Body of pancreas (tissue), 4 donors: ENCODE results near the gene GPRC5C. TPM values are rescaled to one million over a fixed set of nuclear protein-coding genes. Genes with fewer than 3 reads are reported as not detected.
A peak's percentile ranks its signal among the peaks of the same experiment; 100 is the strongest.

Source experiments
- ATAC-seq: fragments of 150-250 bp; one replicate; pipeline ENCODE4 v1.9.1; 2016
- DNase-seq, 4 donors: peaks; one replicate each; pipeline ENCODE4 v3.0.0-alpha.2; 2019
- H3K27ac ChIP-seq, 4 donors: fragments of 200-600 bp; sonication (generic); 1 replicate in 3 of 4; 2 replicates in 1 of 4; pipeline versions ENCODE4 v1.5.1 to v1.6.1; 2016 to 2019; ENCODE audit warnings: mild to moderate bottlenecking in 1 of 4, mixed read lengths in 1 of 4, moderate library complexity in 1 of 4
- H3K27me3 ChIP-seq, 2 donors: fragments of 200-600 bp; sonication (generic); one replicate each; pipeline ENCODE4 v1.6.0; 2016; ENCODE audit warnings: mild to moderate bottlenecking in 1 of 2
- H3K36me3 ChIP-seq, 2 donors: fragments of 200-600 bp; sonication (generic); replicated peaks in 1 of 2; 2 replicates each; pipeline ENCODE4 v1.5.1; 2016; ENCODE audit warnings: low read depth in 2 of 2; ENCODE audit not compliant: insufficient read depth in 1 of 2
- H3K4me1 ChIP-seq: fragments of 200-600 bp; sonication (generic); one replicate; pipeline ENCODE4 v1.6.0; 2016
- H3K4me3 ChIP-seq, 2 donors: fragments of 200-600 bp; sonication (generic); 1 replicate in 1 of 2; 2 replicates in 1 of 2; pipeline ENCODE4 v1.5.1; 2016 to 2019
- H3K9me3 ChIP-seq, 3 donors: fragments of 200-600 bp; sonication (generic); 1 replicate in 2 of 3; 2 replicates in 1 of 3; pipeline ENCODE4 v1.5.1; 2016
- POLR2A ChIP-seq, 3 donors: fragments of 450-650 bp; IDR thresholded peaks; one replicate each; pipeline ENCODE4 v1.6.1; 2016; ENCODE audit warnings: antibody characterized with exemption in 3 of 3, mild to moderate bottlenecking in 2 of 3
- WGBS, 2 donors: methylation state at CpG; one replicate each; pipeline ENCODE4 v1.1.5; 2017; 5-methylcytosine and 5-hydroxymethylcytosine counted together
- intact Hi-C: fragments of 100-400 bp; cut with DNase I; formaldehyde crosslinking; loops from one replicate; pipeline ENCODE4 v1.15.1; 2023
- small RNA-seq: library from RNA; depleted of rRNA; stranded (forward); fragments of <200 nt; gene quantifications from one replicate; pipeline ENCODE3, GENCODE V24; 2016
- total RNA-seq, 2 donors: library from RNA; depleted of rRNA; stranded (reverse); fragments of >200 nt; gene quantifications; one replicate each; pipeline ENCODE4 v1.1.0, GENCODE V29; 2016
- TF ChIP-seq, protein P1 (sequence below), 7 experiments: fragments of 450-650 bp in 4 of 7; fragments of 200-600 bp in 3 of 7; sonication (generic) in 3 of 7; IDR thresholded peaks; one replicate each; pipeline ENCODE4 v1.5.1; 2016 to 2019; ENCODE audit warnings: antibody characterized with exemption in 7 of 7

Gene GPRC5C
- total RNA-seq, 2 donors from 2014 or later: 68.0 to 71.2 TPM

GRCh38 chr17:74490716-74491115, 58.8 kb downstream of the GPRC5C start:
- H3K36me3 ChIP-seq: no peaks in the 10 kb centered on the region
- H3K4me1 ChIP-seq: no peaks in the 10 kb centered on the region
- DNase-seq: no peak
- no peak overlapping the region for H3K27ac ChIP-seq
- H3K4me3 ChIP-seq: no peak overlapping the region
- intact Hi-C loops: no loop called here
- H3K9me3 ChIP-seq: no peaks in the 10 kb centered on the region
- H3K27me3 ChIP-seq: no peaks in the 10 kb centered on the region
- TF ChIP-seq, protein P1, sequence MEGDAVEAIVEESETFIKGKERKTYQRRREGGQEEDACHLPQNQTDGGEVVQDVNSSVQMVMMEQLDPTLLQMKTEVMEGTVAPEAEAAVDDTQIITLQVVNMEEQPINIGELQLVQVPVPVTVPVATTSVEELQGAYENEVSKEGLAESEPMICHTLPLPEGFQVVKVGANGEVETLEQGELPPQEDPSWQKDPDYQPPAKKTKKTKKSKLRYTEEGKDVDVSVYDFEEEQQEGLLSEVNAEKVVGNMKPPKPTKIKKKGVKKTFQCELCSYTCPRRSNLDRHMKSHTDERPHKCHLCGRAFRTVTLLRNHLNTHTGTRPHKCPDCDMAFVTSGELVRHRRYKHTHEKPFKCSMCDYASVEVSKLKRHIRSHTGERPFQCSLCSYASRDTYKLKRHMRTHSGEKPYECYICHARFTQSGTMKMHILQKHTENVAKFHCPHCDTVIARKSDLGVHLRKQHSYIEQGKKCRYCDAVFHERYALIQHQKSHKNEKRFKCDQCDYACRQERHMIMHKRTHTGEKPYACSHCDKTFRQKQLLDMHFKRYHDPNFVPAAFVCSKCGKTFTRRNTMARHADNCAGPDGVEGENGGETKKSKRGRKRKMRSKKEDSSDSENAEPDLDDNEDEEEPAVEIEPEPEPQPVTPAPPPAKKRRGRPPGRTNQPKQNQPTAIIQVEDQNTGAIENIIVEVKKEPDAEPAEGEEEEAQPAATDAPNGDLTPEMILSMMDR (IDR thresholded peaks at IDR 0.05): no peak
- TF ChIP-seq POLR2A (IDR thresholded peaks at IDR 0.05): no peak
- WGBS, 2 donors: 64% methylated on average over 5 to 9 of the region's 9 CpGs
- ATAC-seq: no peak

- intact Hi-C loops: no loop called here
- Histone ChIP-seq H3K4me3 (no peak overlapping the region), H3K9me3 (no peaks in the 10 kb centered on the region), H3K36me3 (no peaks in the 10 kb centered on the region), H3K27me3 (no peaks in the 10 kb centered on the region), H3K4me1 (no peaks in the 10 kb centered on the region), H3K27ac (no peak overlapping the region)
- no peak for DNase-seq
- no peak for TF ChIP-seq POLR2A (IDR thresholded peaks at IDR 0.05)
- TF ChIP-seq, protein P1 (IDR thresholded peaks at IDR 0.05): no peak
- WGBS, 2 donors: 57% methylated on average over 7 of the region's 7 CpGs
- ATAC-seq: no peak
These were observed 59.7 kb downstream of the GPRC5C start for GRCh38 chr17:74491626-74492025.

DNA sequence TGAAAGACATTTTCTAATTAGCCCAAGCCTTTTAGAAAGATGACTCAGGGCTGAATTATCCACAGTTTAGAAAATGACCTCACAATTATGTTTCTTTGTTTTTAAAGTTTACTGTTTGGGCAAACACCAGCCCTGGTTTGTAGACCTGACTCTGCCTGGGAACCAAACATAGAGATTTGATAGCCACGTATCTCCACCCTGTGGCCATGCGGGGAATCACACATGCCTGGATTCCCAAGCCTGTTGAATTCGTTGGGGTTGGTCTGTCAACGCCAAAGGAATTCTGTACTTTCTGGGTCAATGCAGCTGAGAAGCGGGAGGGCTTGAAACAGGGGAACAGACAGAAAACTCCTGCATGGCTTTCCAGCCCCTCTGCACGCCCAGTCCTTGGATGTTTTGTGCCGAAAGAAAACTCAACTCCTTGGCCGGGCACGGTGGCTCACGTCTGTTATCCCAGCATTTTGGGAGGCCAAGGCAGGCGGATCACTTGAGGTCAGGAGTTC, 61.5 kb downstream of the GPRC5C start:
- Histone ChIP-seq H3K4me3 (no peak overlapping the region), H3K9me3 (no peaks in the 10 kb centered on the region), H3K36me3 (no peaks in the 10 kb centered on the region), H3K27ac (no peak overlapping the region), H3K4me1 (no peaks in the 10 kb centered on the region), H3K27me3 (no peaks in the 10 kb centered on the region)
- WGBS, 2 donors: 30% methylated on average over 11 of the region's 11 CpGs
- DNase-seq (peak; percentile 74 to 82 (median 76)), ATAC-seq (peak; percentile 89)
- intact Hi-C loops: no loop called here
- TF ChIP-seq POLR2A (IDR thresholded peaks at IDR 0.05): no peak
- TF ChIP-seq, protein P1 (IDR thresholded peaks at IDR 0.05): peak; percentile 63 to 93 (median 88)

Small RNAs within 50 kb of the gene (small RNA-seq; reads per million reads assigned to genes)
- not detected for gene RNA5SP448

Other genes starting within 250 kb of the GPRC5C start
- gene RPL38, start 228.4 kb upstream of the GPRC5C start, total RNA-seq: 100 to 1,000 TPM; 141 to 156 TPM
- 10 to 100 TPM in 1 of 2 donors, 1 to 10 TPM in 1; 8.0 to 14.8 TPM for gene TTYH2, start 218.5 kb upstream of the GPRC5C start, total RNA-seq
- gene DNAI2, start 157.9 kb upstream of the GPRC5C start, total RNA-seq: not detected
- 1 to 10 TPM; 2.3 to 3.3 TPM for gene KIF19, start 105.9 kb upstream of the GPRC5C start, total RNA-seq
- gene BTBD17, start 70.2 kb upstream of the GPRC5C start, total RNA-seq: 1 to 10 TPM in 1 of 2 donors, not detected in 1; 1.0 TPM
- gene GPR142, start 64.6 kb upstream of the GPRC5C start, total RNA-seq: under 1 TPM; 0.52 to 0.66 TPM
- gene CD300A, start 34.5 kb downstream of the GPRC5C start, total RNA-seq: 1 to 10 TPM; 2.0 to 3.1 TPM
- not detected for gene CD300LB, start 99.4 kb downstream of the GPRC5C start, total RNA-seq
- under 1 TPM in 1 of 2 donors, not detected in 1; 0.52 TPM for gene CD300C, start 114.0 kb downstream of the GPRC5C start, total RNA-seq
- gene CD300H, start 135.4 kb downstream of the GPRC5C start, total RNA-seq: not detected
- gene CD300LD, start 160.2 kb downstream of the GPRC5C start, total RNA-seq: not detected
- gene CD300E, start 191.7 kb downstream of the GPRC5C start, total RNA-seq: not detected